Measurements from ENCODE around the gene PGPEP1. TPM values are rescaled to one million over a fixed set of nuclear protein-coding genes. Genes with fewer than 3 reads are reported as not detected.

Gene PGPEP1
- total and polyA plus RNA-seq, 8 donors = 16.1 to 39.5 (median 20.7) TPM

DNA sequence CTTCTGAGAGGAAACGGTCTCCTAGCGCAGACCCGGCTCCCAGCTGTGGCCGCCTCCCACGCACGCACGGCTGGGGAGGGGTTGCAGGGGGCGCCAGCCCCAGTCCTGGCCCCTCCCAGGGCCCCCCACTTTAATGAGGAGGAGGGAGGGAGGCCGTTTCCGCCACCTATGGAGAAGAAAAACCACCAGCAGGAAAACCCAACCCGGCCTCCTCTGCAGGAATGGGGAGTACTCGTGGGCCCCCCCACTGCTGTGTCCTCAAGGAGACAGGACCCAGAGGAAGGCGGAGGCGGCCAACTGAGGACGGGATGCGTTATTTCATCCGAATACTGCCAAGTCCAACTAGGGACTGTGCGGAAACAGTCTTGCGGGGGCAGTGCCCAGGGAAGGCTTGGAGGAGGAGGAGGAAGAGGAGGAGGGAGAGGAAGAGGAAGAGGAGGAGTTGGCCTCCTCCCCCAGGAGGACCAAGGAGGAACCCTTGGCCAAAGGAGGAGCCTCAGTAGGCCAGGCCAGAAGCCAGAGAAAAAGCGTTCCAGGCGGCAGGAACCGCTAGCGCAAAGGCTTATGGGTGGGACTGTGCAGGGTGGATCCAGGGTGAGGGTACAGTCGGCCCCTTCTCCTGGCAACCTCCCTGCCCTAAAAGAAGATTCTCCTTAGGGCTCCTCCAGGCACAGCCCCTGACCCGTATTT lies 74.9 kb downstream of the PGPEP1 start:
- H3K4me1 ChIP-seq = peaks cover 42 to 64% of the 10 kb centered on the region in 2 donors

DNA sequence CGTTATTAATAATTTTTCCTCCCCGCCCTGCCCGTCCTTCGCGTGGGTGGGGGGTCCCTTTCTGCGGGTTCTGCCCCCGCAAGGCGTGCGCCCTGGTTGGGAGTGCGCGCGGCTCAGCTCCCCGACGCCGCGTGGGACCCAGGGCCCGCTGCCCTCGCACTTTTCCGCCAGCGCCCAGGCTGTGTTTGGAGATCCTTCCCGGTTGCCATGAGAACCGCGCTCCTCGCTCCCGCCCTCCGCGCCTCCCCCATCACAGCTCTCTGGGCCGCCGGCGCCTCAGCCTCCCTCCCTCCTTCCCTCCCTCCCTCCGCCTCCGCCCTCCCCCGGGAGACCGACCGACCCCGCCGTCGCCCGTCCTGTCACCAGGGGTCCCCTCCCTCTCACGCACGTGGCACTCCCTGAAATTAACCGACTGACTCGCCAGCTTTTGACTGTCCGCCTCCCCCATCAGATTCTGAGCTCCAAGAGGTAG lies 76.4 kb downstream of the PGPEP1 start:
- Histone ChIP-seq H3K4me1 (peaks cover 47 to 74% of the 10 kb centered on the region in 2 donors), H3K36me3 (no peaks in the 10 kb centered on the region), H3K27me3 (peaks cover 0 to 38% of the 10 kb centered on the region in 2 donors), H3K9me3 (no peaks in the 10 kb centered on the region), H3K4me3 (peak overlapping the region; percentile 21 to 58), H3K27ac (peak overlapping the region; percentile 96 to 98)
- DNase-seq (peak; percentile 93 to 97 (median 95)), ATAC-seq (peak; percentile 66)
- TF ChIP-seq, protein P1, sequence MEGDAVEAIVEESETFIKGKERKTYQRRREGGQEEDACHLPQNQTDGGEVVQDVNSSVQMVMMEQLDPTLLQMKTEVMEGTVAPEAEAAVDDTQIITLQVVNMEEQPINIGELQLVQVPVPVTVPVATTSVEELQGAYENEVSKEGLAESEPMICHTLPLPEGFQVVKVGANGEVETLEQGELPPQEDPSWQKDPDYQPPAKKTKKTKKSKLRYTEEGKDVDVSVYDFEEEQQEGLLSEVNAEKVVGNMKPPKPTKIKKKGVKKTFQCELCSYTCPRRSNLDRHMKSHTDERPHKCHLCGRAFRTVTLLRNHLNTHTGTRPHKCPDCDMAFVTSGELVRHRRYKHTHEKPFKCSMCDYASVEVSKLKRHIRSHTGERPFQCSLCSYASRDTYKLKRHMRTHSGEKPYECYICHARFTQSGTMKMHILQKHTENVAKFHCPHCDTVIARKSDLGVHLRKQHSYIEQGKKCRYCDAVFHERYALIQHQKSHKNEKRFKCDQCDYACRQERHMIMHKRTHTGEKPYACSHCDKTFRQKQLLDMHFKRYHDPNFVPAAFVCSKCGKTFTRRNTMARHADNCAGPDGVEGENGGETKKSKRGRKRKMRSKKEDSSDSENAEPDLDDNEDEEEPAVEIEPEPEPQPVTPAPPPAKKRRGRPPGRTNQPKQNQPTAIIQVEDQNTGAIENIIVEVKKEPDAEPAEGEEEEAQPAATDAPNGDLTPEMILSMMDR (IDR thresholded peaks at IDR 0.05) = no peak
- intact Hi-C loops (cut with DNase I) = no loop called here

More for the DNA sequence above, 74.9 kb downstream of the PGPEP1 start:
- Histone ChIP-seq H3K36me3 (no peaks in the 10 kb centered on the region), H3K4me3 (peak overlapping the region; percentile 24 to 37), H3K9me3 (no peaks in the 10 kb centered on the region), H3K27me3 (peaks cover 0 to 37% of the 10 kb centered on the region in 2 donors), H3K27ac (peak overlapping the region; percentile 96 to 98)
- ATAC-seq (peak; percentile 2), DNase-seq (peak; percentile 76 to 86 (median 82))
- intact Hi-C loops (cut with DNase I) = no loop called here
- TF ChIP-seq, protein P1 (IDR thresholded peaks at IDR 0.05) = no peak

DNA sequence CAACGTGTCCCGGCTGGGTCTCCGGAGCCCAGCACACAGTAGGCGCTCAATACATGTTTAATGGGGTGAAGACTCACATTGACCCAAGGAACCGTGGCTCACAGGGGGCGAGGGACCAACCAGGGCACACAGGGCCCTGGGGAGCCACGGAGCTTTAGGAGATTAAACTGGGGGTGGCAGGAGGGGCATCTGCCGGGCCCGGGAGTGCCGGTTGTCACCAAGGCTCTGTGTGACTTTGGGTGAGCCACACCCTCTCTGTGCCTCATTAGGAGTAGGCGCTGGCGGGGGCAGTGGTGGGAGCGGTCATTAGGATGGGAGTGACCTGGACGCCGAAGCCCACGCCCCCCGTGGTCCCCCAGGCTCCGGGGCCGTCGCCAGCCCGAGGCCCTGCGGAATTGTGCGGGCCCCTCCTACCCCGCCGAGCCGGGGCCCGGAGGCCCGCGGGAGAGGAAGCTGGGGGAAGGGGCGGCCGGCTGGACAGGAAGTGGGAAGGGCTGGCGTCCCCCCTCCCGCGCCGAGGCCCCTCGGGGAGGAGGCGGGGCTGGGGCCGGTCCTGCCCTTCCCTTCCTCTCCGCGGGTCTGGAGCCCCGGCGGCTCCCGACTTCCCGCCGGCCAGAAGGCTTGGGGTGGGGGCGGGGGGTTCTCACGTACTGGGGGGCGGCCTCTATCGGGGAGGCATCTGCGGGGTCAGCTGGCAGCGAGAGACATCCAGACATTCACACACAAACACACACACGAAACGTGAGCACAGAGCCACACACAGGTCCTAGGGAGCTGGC lies 77.0 kb downstream of the PGPEP1 start:
- peaks cover 47 to 75% of the 10 kb centered on the region in 2 donors for H3K4me1 ChIP-seq
- intact Hi-C loops (cut with DNase I) = no loop called here
- TF ChIP-seq, protein P1 (IDR thresholded peaks at IDR 0.05) = no peak
- H3K4me3 ChIP-seq = peak overlapping the region; percentile 21 to 58
- no peaks in the 10 kb centered on the region for H3K36me3 ChIP-seq
- DNase-seq (peak; percentile 80 to 95 (median 92)), ATAC-seq (peak; percentile 58)
- no peaks in the 10 kb centered on the region for H3K9me3 ChIP-seq
- H3K27me3 ChIP-seq = peaks cover 0 to 38% of the 10 kb centered on the region in 2 donors
- H3K27ac ChIP-seq = peak overlapping the region; percentile 96 to 98

DNA sequence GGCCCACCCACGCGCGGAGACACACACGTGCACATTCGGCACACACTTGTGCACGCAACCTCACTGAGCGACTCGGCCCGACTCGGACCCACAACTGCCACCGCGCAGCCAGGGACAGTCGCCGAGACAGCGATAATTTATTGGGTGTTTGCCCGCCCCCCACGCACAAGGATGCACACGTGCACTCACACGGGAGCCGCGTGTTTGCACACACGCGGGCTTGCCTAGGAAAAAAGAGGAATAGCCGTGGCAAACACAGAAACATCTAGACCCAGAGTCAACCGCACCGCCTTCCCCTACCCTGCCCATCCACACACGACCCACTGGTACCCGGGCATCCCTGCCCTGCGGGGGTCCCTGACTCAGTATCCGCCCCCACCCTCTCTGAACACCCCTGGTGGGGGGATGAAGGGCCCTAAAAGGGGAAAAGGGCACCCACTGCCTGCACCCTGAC lies 77.7 kb downstream of the PGPEP1 start:
- ATAC-seq = no peak
- TF ChIP-seq, protein P1 (IDR thresholded peaks at IDR 0.05) = no peak
- peak overlapping the region; percentile 21 to 58 for H3K4me3 ChIP-seq
- H3K36me3 ChIP-seq = no peaks in the 10 kb centered on the region
- no peaks in the 10 kb centered on the region for H3K9me3 ChIP-seq
- intact Hi-C loops (cut with DNase I) = no loop called here
- peak overlapping the region; percentile 96 to 98 for H3K27ac ChIP-seq
- DNase-seq = peak in 2 of 4 donors; percentile 77 to 86
- peaks cover 47 to 81% of the 10 kb centered on the region in 2 donors for H3K4me1 ChIP-seq
- H3K27me3 ChIP-seq = peaks cover 0 to 38% of the 10 kb centered on the region in 2 donors
